ENCODE results near the gene LOXL4.

- TF ChIP-seq CTCF (IDR thresholded peaks at IDR 0.05) (no peak), POLR2A (IDR thresholded peaks at IDR 0.05) (no peak)
These were observed 48.7 kb upstream of the LOXL4 start for GRCh38 chr10:98316661-98317060.

Measured in transverse colon (tissue), 3 donors.